OCI-LY3 (cell line): Measurements from ENCODE around the gene RHCG.

ENCODE experiments used
- H2AFZ ChIP-seq: fragments of 200-600, 300-600 bp; shearing (Covaris generic); 2 replicates; pipeline ENCODE4 v1.6.0; 2014; ENCODE audit warnings: antibody characterized with exemption, low read depth, low read length
- H3K27ac ChIP-seq: fragments of 200-600, 300-600 bp; sonication (generic); 2 replicates; pipeline ENCODE4 v1.5.1; 2014; ENCODE audit warnings: mild to moderate bottlenecking, low read length, moderate library complexity, mixed read lengths
- H3K27me3 ChIP-seq: fragments of 200-600, 300-600 bp; sonication (generic); 2 replicates; pipeline ENCODE4 v1.6.1; 2014; ENCODE audit warnings: low read depth, low read length, mixed read lengths
- H3K36me3 ChIP-seq: fragments of 200-600, 300-600 bp; sonication (generic); replicated peaks from 2 replicates; pipeline ENCODE3; 2014; ENCODE audit warnings: low read depth, low read length, mixed read lengths
- H3K4me1 ChIP-seq: fragments of 300-600, 200-600 bp; sonication (generic); 2 replicates; pipeline ENCODE4 v1.6.1; 2014; ENCODE audit warnings: low read length, mixed read lengths
- H3K4me2 ChIP-seq: fragments of 200-600, 300-600 bp; sonication (generic); 2 replicates; pipeline ENCODE4 v1.6.1; 2014; ENCODE audit warnings: low read length, mixed read lengths
- H3K4me3 ChIP-seq: fragments of 300-600, 200-600 bp; sonication (generic); 2 replicates; pipeline ENCODE4 v1.5.1; 2014; ENCODE audit warnings: antibody characterized with exemption, mild to moderate bottlenecking, low read length, moderate library complexity
- H3K79me2 ChIP-seq: fragments of 300-600, 200-600 bp; shearing (Covaris generic); 2 replicates; pipeline ENCODE4 v1.6.1; 2014; ENCODE audit warnings: mild to moderate bottlenecking, low read length, mixed read lengths
- H3K9ac ChIP-seq: fragments of 300-600, 200-600 bp; shearing (Covaris generic); 2 replicates; pipeline ENCODE4 v1.6.0; 2014; ENCODE audit warnings: mild to moderate bottlenecking, low read length, moderate library complexity
- H3K9me3 ChIP-seq: fragments of 200-600, 300-600 bp; shearing (Covaris generic); 2 replicates; pipeline ENCODE4 v1.6.1; 2014; ENCODE audit warnings: low read length, mixed read lengths; ENCODE audit not compliant: insufficient read depth
- H4K20me1 ChIP-seq: fragments of 200-600, 300-600 bp; sonication (generic); 2 replicates; pipeline ENCODE4 v1.6.1; 2016; ENCODE audit warnings: low read length, mixed read lengths; ENCODE audit not compliant: insufficient read depth
- CTCF ChIP-seq: fragments of 200-600, 300-600 bp; sonication (generic); IDR thresholded peaks from 2 replicates; pipeline ENCODE4 v1.5.1; 2014; ENCODE audit warnings: antibody characterized with exemption, low read length, low read depth
- EZH2phosphoT487 ChIP-seq: fragments of 200-600 bp; shearing (Covaris generic); IDR thresholded peaks from 2 replicates; pipeline ENCODE4 v1.6.1; 2018; ENCODE audit warnings: antibody characterized with exemption, mixed run types, low read depth

The RHCG gene

GRCh38 chr15:89526601-89527441 lies 30.4 kb upstream of the RHCG start:
- H3K4me2 ChIP-seq: no peak overlapping the region
- H3K36me3 ChIP-seq: no peaks in the 10 kb centered on the region
- TF ChIP-seq CTCF (no peak), EZH2phosphoT487 (no peak)
- H2AFZ ChIP-seq: no peak overlapping the region
- H3K27me3 ChIP-seq: no peaks in the 10 kb centered on the region
- no peak overlapping the region for H3K9ac ChIP-seq
- H3K27ac ChIP-seq: no peak overlapping the region
- H4K20me1 ChIP-seq: no peaks in the 10 kb centered on the region
- no peak overlapping the region for H3K4me3 ChIP-seq
- no peaks in the 10 kb centered on the region for H3K79me2 ChIP-seq
- H3K4me1 ChIP-seq: peaks cover 21% of the 10 kb centered on the region
- H3K9me3 ChIP-seq: no peaks in the 10 kb centered on the region

GRCh38 chr15:89526181-89526580 lies 29.8 kb upstream of the RHCG start:
- no peak for TF ChIP-seq EZH2phosphoT487
- H3K9me3 ChIP-seq: no peaks in the 10 kb centered on the region

GRCh38 chr15:89524184-89524583 lies 27.8 kb upstream of the RHCG start:
- peak overlapping the region; percentile 48 for H3K4me2 ChIP-seq
- no peak overlapping the region for H3K9ac ChIP-seq
- H3K36me3 ChIP-seq: no peaks in the 10 kb centered on the region
- no peak for TF ChIP-seq CTCF
- no peak for TF ChIP-seq EZH2phosphoT487
- no peaks in the 10 kb centered on the region for H3K79me2 ChIP-seq
- H3K4me1 ChIP-seq: peaks cover 21% of the 10 kb centered on the region
- H2AFZ ChIP-seq: no peak overlapping the region
- no peaks in the 10 kb centered on the region for H4K20me1 ChIP-seq
- H3K27me3 ChIP-seq: no peaks in the 10 kb centered on the region
- no peaks in the 10 kb centered on the region for H3K9me3 ChIP-seq
- no peak overlapping the region for H3K27ac ChIP-seq
- H3K4me3 ChIP-seq: no peak overlapping the region

More at GRCh38 chr15:89526181-89526580, 29.8 kb upstream of the RHCG start:
- Histone ChIP-seq H3K36me3 (no peaks in the 10 kb centered on the region), H3K27ac (no peak overlapping the region), H3K4me3 (no peak overlapping the region), H3K27me3 (no peaks in the 10 kb centered on the region), H4K20me1 (no peaks in the 10 kb centered on the region), H3K9ac (no peak overlapping the region), H3K4me1 (peaks cover 21% of the 10 kb centered on the region), H3K79me2 (no peaks in the 10 kb centered on the region), H3K4me2 (no peak overlapping the region), H2AFZ (no peak overlapping the region)

GRCh38 chr15:89523101-89523500 lies 26.7 kb upstream of the RHCG start:
- TF ChIP-seq CTCF (no peak), EZH2phosphoT487 (no peak)
- Histone ChIP-seq H3K4me1 (peaks cover 21% of the 10 kb centered on the region), H3K36me3 (no peaks in the 10 kb centered on the region), H3K9ac (no peak overlapping the region), H3K4me2 (no peak overlapping the region), H4K20me1 (no peaks in the 10 kb centered on the region), H3K27ac (no peak overlapping the region), H2AFZ (no peak overlapping the region; the same call in 1 of the 2 replicates), H3K4me3 (no peak overlapping the region), H3K27me3 (no peaks in the 10 kb centered on the region), H3K79me2 (no peaks in the 10 kb centered on the region), H3K9me3 (no peaks in the 10 kb centered on the region)
